ENCODE data around the gene SLX9.

Gene SLX9

GRCh38 chr21:44979687-44980561 is 40.1 kb downstream of the SLX9 start:
- DNase-seq = no peak

GRCh38 chr21:44980562-44981489 is 41.0 kb downstream of the SLX9 start:
- no peak for DNase-seq

- no peak for DNase-seq
Measured at GRCh38 chr21:44982558-44983250, 42.9 kb downstream of the SLX9 start.

GRCh38 chr21:44983421-44984206 is 43.8 kb downstream of the SLX9 start:
- DNase-seq = no peak

GRCh38 chr21:44984428-44984791 is 44.6 kb downstream of the SLX9 start:
- DNase-seq = no peak

- no peak for DNase-seq
Measured at GRCh38 chr21:44984792-44985440, 45.1 kb downstream of the SLX9 start.

GRCh38 chr21:44985441-44986401 is 45.9 kb downstream of the SLX9 start:
- no peak for DNase-seq

GRCh38 chr21:44986471-44987291 is 46.9 kb downstream of the SLX9 start:
- DNase-seq = no peak

- no peak for DNase-seq
Measured at GRCh38 chr21:44987301-44987885, 47.6 kb downstream of the SLX9 start.

GRCh38 chr21:44987886-44988606 is 48.2 kb downstream of the SLX9 start:
- no peak for DNase-seq

- no peak for DNase-seq
Measured at GRCh38 chr21:44988607-44989536, 49.0 kb downstream of the SLX9 start.

- DNase-seq = no peak
Measured at GRCh38 chr21:44989537-44989886, 49.7 kb downstream of the SLX9 start.

- DNase-seq = no peak
Measured at GRCh38 chr21:44989943-44990780, 50.3 kb downstream of the SLX9 start.

GRCh38 chr21:44990921-44991320 is 51.1 kb downstream of the SLX9 start:
- no peak for DNase-seq

- DNase-seq = no peak
Measured at GRCh38 chr21:44991538-44992483, 52.0 kb downstream of the SLX9 start.
